Hair follicle dermal papilla cell (primary cell): ENCODE results near the gene PLCL2. TPM values are rescaled to one million over a fixed set of nuclear protein-coding genes. Genes with fewer than 3 reads are reported as not detected.

Experiments used
- total RNA-seq: library from RNA; depleted of rRNA; stranded (reverse); fragments of >200 nt; gene quantifications from 2 replicates; pipeline ENCODE4 v1.2.3, GENCODE V29; 2012

PLCL2 gene
- total RNA-seq = 25.9 and 35.4 TPM in 2 replicates

DNA sequence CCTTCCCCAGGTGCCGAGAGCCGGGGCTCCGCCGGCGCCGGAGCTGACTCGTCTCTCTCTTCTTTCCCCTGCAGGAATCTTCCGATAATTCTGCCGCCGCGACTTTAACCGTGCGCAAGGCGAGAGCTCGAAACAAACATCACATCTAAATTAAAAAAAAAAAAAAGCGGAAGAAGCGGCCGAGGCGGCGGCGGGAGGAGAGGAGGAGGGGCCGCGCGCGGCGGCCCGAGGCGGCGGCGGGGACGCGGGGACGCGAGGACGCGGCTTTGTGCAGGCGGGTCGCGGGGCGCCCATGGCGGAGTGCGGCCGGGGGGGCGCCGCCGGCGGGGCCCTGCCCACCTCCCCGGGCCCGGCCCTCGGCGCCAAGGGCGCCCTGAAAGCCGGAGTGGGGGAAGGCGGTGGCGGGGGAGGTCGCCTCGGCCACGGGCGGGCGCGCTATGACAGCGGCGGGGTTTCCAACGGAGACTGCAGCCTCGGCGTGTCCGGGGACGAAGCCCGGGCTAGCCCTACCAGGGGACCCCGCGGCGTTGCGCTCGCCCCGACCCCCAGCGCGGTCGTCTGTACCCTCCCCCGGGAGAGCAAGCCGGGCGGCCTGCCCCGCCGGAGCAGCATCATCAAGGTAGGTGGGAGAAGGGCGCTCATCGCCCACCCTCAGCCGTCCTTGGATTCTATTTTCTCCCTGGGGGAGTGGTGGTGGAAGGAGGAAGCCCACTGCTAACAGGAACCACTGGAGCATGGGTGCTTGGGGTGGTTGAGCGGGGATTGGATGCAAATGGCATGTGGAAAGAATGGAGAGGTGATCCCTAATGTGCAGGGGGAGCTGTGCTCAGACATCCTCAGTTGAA is at the start of gene PLCL2:
Gene PLCL2, plus strand, starts transcription at position 208 of the 845 bp plus-strand sequence. Its CDS starts 85 bp downstream, at position 293.

